Heart right ventricle (tissue), 16 donors: ENCODE measurements around the gene SLAMF6. TPM values are rescaled to one million over a fixed set of nuclear protein-coding genes. Genes with fewer than 3 reads are reported as not detected.

Experiments
- ATAC-seq, 8 donors: fragments of 200-7000 bp; cut with Tn5 transposase; one replicate each; pipeline ENCODE4 v1.9.1; 2020; ENCODE audit warnings: mild to moderate bottlenecking in 8 of 8, moderate library complexity in 8 of 8, moderate number of reproducible peaks in 1 of 8
- DNase-seq, 2 donors: peaks; one replicate each; pipeline ENCODE4 v3.0.0-alpha.2; 2020
- H3K27ac ChIP-seq, 10 donors: fragments of 200-600 bp; sonication (generic) in 2 of 10; one replicate each; pipeline versions ENCODE4 v1.5.0 to v1.8.0; 2020 to 2022; ENCODE audit warnings: mild to moderate bottlenecking in 3 of 10
- H3K27me3 ChIP-seq, 7 donors: fragments of 200-600 bp; one replicate each; pipeline ENCODE4 v1.8.0; 2021 to 2022; ENCODE audit warnings: mild to moderate bottlenecking in 2 of 7
- H3K36me3 ChIP-seq, 9 donors: fragments of 200-600 bp; sonication (generic) in 1 of 9; one replicate each; pipeline versions ENCODE4 v1.5.0 to v1.8.0; 2020 to 2022; ENCODE audit warnings: mild to moderate bottlenecking in 2 of 9
- H3K4me1 ChIP-seq, 9 donors: fragments of 200-600 bp; sonication (generic) in 1 of 9; one replicate each; pipeline versions ENCODE4 v1.5.0 to v1.8.0; 2020 to 2022; ENCODE audit warnings: mild to moderate bottlenecking in 4 of 9
- H3K4me3 ChIP-seq, 10 donors: fragments of 200-600 bp; sonication (generic) in 2 of 10; one replicate each; pipeline versions ENCODE4 v1.5.0 to v1.8.0; 2020 to 2022; ENCODE audit warnings: mild to moderate bottlenecking in 7 of 10, moderate library complexity in 2 of 10
- H3K9me3 ChIP-seq, 11 donors: fragments of 200-600 bp in 10 of 11; sonication (generic) in 2 of 11; one replicate each; pipeline versions ENCODE4 v1.5.0 to v1.8.0; 2013 to 2022; ENCODE audit warnings: mild to moderate bottlenecking in 2 of 11, control low read depth in 1 of 11, moderate library complexity in 1 of 11
- WGBS, 2 donors: extraction: QIAGEN DNeasy Blood & Tissue Kit; methylation state at CpG; one replicate each; pipeline ENCODE4 v1.1.7; 2013; ENCODE audit warnings: inconsistent platforms in 1 of 2; 5-methylcytosine and 5-hydroxymethylcytosine counted together
- intact Hi-C, 10 donors: fragments of 100-400 bp; cut with DNase I; formaldehyde crosslinking; loops; one replicate each; pipeline versions ENCODE4 v1.11.1 to v1.14.2; 2022
- polyA plus RNA-seq, 2 donors: library from polyadenylated mRNA; stranded (reverse); fragments of 200-250 nt; gene quantifications; one replicate each; pipeline ENCODE4 v1.2.3, GENCODE V29; 2013
- total RNA-seq, 10 donors: library from RNA; stranded (reverse); fragmentation: NEBNext Ultra II Directional in 3 of 10; extraction: Animal tissue kit (Norgen Biotek cat#: 25700) in 3 of 10; gene quantifications; one replicate each; pipeline versions ENCODE4 v1.2.1 to v1.2.4, GENCODE V29; 2021 to 2023
- TF ChIP-seq, protein P1 (sequence below), 9 donors: fragments of 200-600 bp; sonication (generic) in 2 of 9; IDR thresholded peaks; one replicate each; pipeline versions ENCODE4 v1.5.0 to v1.8.0; 2021 to 2022; ENCODE audit warnings: antibody characterized with exemption in 9 of 9, mild to moderate bottlenecking in 5 of 9, moderate library complexity in 1 of 9
- donor health status: Arrhythmogenic right ventricular cardiomyopathy.
- donor health status: ischemic (EF 13 %, LVEDD 7.1; RV severe dilation, severe dysfunction).
- donor health status: healthy with polysubstance abuse.
- donor health status: DM: no; HTN: yes; CAD: no.
- donor health status: DM: no; HTN: no; CAD: no.
- donor health status: ischemic (EF 25% LVEDD 6.9; RV normal size, moderate dysfunction).
- donor health status: ischemic (EF 25% LVEDD 5.7; RV mildly dilated, moderate dysfunction).
- donor health status: healthy.
- donor health status: DM: yes; HTN: yes; CAD: no.
- donor health status: Ischemic cardiomyopathy.
- donor health status: ischemic (EF 35%, LVEDD 5.7; RV mildly dilated, moderate dysfunction).
- donor health status: nonischemic (EF 11% LVEDD 7.7; RV severe dilation, severe dysfunction).
- donor health status: DM: yes; HTN: yes; CAD: no.
- donor health status: PGD.
- donor health status: ischemic (EF 29% LVEDD 5.4; RV normal size, mild dysfunction).
- donor health status: nonischemic (EF 23%, LVEDD 6.1; RV moderate dilation, normal function).

SLAMF6 gene
- total and polyA plus RNA-seq, 12 donors, result 0.10 to 2.7 (median 0.33) TPM; not detected in 3

DNA sequence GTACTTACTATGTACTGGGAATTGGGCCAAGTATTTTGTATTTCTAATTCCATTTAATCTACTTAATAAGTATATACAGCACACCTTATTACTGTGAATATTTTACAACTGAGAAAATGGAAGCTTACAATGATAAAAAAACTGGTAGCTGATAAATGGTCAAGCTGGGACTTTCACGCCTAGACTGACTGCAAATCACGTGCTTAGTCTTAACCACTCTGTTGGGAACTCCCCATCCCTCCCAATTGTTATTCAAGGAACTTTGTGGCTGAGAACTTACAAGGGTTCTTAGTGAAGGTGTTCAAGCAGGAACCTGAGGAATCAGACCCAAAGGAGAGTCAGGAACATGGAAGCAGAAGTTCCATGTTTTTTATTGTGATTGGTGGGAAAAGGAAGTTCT, 29.4 kb upstream of the SLAMF6 start:
- peaks cover 0 to 57% (median 0%) of the 10 kb centered on the region in 9 donors for H3K36me3 ChIP-seq
- ATAC-seq (no peak), DNase-seq (no peak)
- TF ChIP-seq, protein P1, sequence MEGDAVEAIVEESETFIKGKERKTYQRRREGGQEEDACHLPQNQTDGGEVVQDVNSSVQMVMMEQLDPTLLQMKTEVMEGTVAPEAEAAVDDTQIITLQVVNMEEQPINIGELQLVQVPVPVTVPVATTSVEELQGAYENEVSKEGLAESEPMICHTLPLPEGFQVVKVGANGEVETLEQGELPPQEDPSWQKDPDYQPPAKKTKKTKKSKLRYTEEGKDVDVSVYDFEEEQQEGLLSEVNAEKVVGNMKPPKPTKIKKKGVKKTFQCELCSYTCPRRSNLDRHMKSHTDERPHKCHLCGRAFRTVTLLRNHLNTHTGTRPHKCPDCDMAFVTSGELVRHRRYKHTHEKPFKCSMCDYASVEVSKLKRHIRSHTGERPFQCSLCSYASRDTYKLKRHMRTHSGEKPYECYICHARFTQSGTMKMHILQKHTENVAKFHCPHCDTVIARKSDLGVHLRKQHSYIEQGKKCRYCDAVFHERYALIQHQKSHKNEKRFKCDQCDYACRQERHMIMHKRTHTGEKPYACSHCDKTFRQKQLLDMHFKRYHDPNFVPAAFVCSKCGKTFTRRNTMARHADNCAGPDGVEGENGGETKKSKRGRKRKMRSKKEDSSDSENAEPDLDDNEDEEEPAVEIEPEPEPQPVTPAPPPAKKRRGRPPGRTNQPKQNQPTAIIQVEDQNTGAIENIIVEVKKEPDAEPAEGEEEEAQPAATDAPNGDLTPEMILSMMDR (IDR thresholded peaks at IDR 0.05), result no peak
- intact Hi-C loops, result no loop called here
- H3K4me3 ChIP-seq, result no peak overlapping the region
- 43 to 74% methylated on average over 2 of the region's 2 CpGs for WGBS, 2 donors
- no peak overlapping the region for H3K27ac ChIP-seq
- peaks cover 0 to 25% (median 0%) of the 10 kb centered on the region in 7 donors for H3K27me3 ChIP-seq
- H3K9me3 ChIP-seq, result no peaks in the 10 kb centered on the region
- peaks cover 0 to 13% (median 0%) of the 10 kb centered on the region in 9 donors for H3K4me1 ChIP-seq

DNA sequence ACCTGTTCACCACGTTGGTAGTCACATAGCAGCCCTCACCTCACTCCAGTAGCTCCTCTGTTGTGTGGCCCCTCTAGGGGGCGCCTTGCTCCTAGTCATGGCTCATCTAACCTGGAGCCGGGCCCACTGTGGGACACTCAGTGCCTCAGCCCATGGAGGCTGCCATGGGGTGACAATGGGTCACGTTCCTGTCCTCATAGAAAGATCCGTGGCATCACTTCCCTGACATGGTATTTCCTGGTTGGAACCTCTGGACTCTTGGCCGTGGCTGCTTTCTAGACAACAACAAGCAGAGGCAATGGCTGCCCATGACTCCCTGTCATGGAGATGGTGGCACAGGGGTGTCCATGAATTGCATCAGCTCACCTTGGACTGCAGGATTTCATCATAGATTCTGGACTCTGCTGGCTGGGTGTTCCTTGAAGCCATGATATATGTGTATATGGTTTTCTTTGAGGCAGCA, 27.5 kb upstream of the SLAMF6 start:
- no peak overlapping the region for H3K27ac ChIP-seq
- WGBS, 2 donors, result 69 to 71% methylated on average over 6 of the region's 6 CpGs

DNA sequence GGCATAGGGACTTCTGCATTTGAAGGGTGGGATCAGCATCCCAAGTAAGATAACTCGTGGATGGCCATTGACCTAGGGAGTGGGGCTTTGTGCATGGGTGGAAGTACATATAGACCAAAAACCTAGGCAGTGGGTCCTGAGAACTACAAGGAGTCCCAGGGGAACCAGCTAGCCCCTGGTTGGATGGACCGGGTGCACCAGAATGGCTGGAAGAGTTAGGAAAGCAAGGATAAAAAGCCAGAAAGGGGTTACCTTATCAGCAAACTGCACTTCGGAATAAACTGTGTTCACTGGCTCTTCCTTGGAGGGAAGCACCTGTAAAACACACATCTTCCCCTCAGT, 26.6 kb upstream of the SLAMF6 start:
- ATAC-seq (no peak), DNase-seq (no peak)
- H3K9me3 ChIP-seq, result no peaks in the 10 kb centered on the region
- peaks cover 0 to 54% (median 0%) of the 10 kb centered on the region in 9 donors for H3K36me3 ChIP-seq
- intact Hi-C loops, result no loop called here
- 83 to 84% methylated on average over 3 of the region's 3 CpGs for whole genome bisulfite sequencing, 2 donors
- H3K27ac ChIP-seq, result peak overlapping the region in 1 of 10 donors; percentile 34
- H3K27me3 ChIP-seq, result peaks cover 0 to 10% (median 0%) of the 10 kb centered on the region in 7 donors
- TF ChIP-seq, protein P1 (IDR thresholded peaks at IDR 0.05), result no peak
- no peak overlapping the region for H3K4me3 ChIP-seq
- H3K4me1 ChIP-seq, result peaks cover 0 to 35% (median 0%) of the 10 kb centered on the region in 9 donors

More for the DNA sequence above, 27.5 kb upstream of the SLAMF6 start:
- intact Hi-C loops, result no loop called here
- Histone ChIP-seq H3K36me3 (peaks cover 0 to 54% (median 0%) of the 10 kb centered on the region in 9 donors), H3K4me1 (peaks cover 0 to 25% (median 0%) of the 10 kb centered on the region in 9 donors), H3K4me3 (no peak overlapping the region), H3K27me3 (peaks cover 0 to 10% (median 0%) of the 10 kb centered on the region in 7 donors), H3K9me3 (no peaks in the 10 kb centered on the region)
- TF ChIP-seq, protein P1 (IDR thresholded peaks at IDR 0.05), result peak in 2 of 9 donors; percentile 9 to 34
- peak in 1 of 2 donors; percentile 21 for DNase-seq
- no peak for ATAC-seq

DNA sequence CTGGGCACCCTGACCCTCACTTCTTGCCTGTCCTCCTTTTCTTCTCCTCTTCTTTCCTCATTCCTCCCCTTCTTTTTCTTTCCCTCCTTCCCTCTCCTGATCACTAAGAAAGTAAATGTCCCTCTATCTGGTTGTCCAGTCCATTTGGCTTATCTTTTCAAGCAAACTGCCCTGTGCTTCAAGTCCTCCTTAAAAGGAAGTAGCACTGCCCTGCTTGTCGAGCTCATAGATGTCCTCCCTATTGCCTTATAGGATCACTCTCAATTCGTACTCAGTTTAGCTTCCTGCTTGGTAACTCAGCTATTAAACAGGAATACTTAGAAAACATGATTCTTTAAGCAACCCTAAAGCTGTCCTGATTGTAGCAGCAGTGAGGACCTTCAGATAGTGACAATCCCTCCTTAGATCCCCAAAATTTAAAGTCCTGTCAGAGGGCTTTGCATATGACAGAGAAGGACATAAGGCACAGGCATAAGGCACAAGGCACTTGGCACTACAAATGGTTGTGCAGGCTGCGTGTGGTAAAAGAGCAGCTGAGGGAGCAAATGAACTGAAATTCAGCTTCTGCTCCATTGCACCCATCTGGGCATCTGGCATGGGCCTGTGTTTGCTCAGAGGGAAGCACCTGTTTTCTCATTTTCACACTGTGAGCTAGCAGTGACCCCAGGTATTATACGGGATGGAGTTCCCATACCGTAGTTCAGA, 26.1 kb upstream of the SLAMF6 start:
- intact Hi-C loops, result no loop called here
- ATAC-seq (no peak), DNase-seq (no peak)
- peaks cover 0 to 54% (median 0%) of the 10 kb centered on the region in 9 donors for H3K36me3 ChIP-seq
- peak overlapping the region in 1 of 10 donors; percentile 34 for H3K27ac ChIP-seq
- no peaks in the 10 kb centered on the region for H3K9me3 ChIP-seq
- TF ChIP-seq, protein P1 (IDR thresholded peaks at IDR 0.05), result no peak
- WGBS, 2 donors, result 55 to 66% methylated on average over 5 of the region's 5 CpGs
- peaks cover 0 to 10% (median 0%) of the 10 kb centered on the region in 7 donors for H3K27me3 ChIP-seq
- H3K4me1 ChIP-seq, result peaks cover 0 to 38% (median 0%) of the 10 kb centered on the region in 9 donors
- no peak overlapping the region for H3K4me3 ChIP-seq
